Neural progenitor cell (in vitro differentiated cells): ENCODE data around the gene NOP14.

Experiments used
- EZH2 ChIP-seq: fragments of 200-600 bp; sonication (generic); IDR thresholded peaks from 2 replicates; pipeline ENCODE4 v1.6.1; 2017; ENCODE audit warnings: antibody characterized with exemption, mild to moderate bottlenecking, moderate library complexity
- TF ChIP-seq, protein P1 (sequence below): fragments of 200-600 bp; sonication (generic); IDR thresholded peaks from 2 replicates; pipeline ENCODE4 v1.5.1; 2017; ENCODE audit warnings: antibody characterized with exemption, mild to moderate bottlenecking

DNA sequence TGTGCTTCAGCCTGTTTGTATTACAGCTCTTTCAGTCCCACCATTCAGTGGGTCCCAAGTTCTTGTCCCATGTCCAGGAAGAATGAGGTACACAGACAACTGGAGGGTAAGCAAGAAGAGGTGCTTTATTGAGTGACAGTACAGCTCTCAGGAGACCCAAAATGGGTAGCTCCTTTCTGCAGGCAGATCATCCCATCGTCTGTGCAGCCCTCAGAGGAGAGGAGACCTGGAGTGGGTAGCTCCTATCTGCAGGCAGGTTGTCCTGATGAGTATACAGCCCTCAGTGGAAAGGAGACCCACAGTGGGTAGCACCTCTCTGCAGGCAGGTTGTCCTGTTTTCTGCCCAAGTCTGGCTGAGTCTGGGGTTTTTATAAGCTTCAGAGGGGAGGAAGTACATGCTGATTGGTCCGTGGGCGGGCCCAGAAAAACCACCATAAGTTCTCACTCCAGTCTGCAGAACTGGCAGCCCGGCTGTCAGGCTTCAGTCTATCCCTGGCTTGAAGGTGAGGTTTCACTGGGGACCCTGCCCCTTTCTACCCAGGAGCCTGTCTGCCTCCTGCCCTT is 18.1 kb upstream of the NOP14 start:
- TF ChIP-seq, protein P1, sequence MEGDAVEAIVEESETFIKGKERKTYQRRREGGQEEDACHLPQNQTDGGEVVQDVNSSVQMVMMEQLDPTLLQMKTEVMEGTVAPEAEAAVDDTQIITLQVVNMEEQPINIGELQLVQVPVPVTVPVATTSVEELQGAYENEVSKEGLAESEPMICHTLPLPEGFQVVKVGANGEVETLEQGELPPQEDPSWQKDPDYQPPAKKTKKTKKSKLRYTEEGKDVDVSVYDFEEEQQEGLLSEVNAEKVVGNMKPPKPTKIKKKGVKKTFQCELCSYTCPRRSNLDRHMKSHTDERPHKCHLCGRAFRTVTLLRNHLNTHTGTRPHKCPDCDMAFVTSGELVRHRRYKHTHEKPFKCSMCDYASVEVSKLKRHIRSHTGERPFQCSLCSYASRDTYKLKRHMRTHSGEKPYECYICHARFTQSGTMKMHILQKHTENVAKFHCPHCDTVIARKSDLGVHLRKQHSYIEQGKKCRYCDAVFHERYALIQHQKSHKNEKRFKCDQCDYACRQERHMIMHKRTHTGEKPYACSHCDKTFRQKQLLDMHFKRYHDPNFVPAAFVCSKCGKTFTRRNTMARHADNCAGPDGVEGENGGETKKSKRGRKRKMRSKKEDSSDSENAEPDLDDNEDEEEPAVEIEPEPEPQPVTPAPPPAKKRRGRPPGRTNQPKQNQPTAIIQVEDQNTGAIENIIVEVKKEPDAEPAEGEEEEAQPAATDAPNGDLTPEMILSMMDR, result no peak
- no peak for TF ChIP-seq EZH2
